ENCODE data around the gene PLA2G4A.

DNA sequence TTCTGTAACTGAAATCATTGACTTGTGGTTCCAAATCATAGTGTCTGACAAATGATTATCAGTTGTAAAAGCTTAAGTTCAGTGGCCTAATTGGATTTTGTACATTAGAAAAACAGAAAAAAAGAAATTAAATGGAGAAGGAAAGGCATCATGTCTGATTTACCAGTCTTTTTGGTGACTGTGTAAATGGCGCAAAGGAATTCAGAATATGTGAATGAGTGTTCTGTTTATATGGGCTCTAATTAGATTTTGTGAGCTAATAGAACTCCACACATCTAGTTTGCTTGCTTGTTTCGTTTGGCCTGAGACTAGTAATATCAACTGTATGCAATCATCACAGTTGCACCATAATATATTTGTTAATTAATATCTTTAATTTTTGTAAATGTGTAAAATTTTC, 151.7 kb downstream of the PLA2G4A start:
- TF ChIP-seq FOXM1 (IDR thresholded peaks at IDR 0.05; ENCODE audit: low read depth) (no peak), FOXJ3 (CRISPR knock-in tag; IDR thresholded peaks at IDR 0.05) (no peak), EZH2phosphoT487 (IDR thresholded peaks at IDR 0.05; ENCODE audit: borderline replicate concordance, low read depth) (no peak), NFIC (IDR thresholded peaks at IDR 0.05; ENCODE audit: borderline replicate concordance) (no peak), GABPA (IDR thresholded peaks at IDR 0.05; ENCODE audit: low read depth) (no peak), ELF1 (IDR thresholded peaks at IDR 0.05) (no peak), TAF1 (IDR thresholded peaks at IDR 0.05; ENCODE audit: borderline replicate concordance, low read depth, low read length) (no peak), EP300 (IDR thresholded peaks at IDR 0.05; ENCODE audit: borderline replicate concordance in 1 of 2, low read depth in 1 of 2, low read length in 1 of 2) (no peak), SIN3A (IDR thresholded peaks at IDR 0.05; ENCODE audit: borderline replicate concordance, low read depth, low read length) (no peak)
- TF ChIP-seq, protein P1, sequence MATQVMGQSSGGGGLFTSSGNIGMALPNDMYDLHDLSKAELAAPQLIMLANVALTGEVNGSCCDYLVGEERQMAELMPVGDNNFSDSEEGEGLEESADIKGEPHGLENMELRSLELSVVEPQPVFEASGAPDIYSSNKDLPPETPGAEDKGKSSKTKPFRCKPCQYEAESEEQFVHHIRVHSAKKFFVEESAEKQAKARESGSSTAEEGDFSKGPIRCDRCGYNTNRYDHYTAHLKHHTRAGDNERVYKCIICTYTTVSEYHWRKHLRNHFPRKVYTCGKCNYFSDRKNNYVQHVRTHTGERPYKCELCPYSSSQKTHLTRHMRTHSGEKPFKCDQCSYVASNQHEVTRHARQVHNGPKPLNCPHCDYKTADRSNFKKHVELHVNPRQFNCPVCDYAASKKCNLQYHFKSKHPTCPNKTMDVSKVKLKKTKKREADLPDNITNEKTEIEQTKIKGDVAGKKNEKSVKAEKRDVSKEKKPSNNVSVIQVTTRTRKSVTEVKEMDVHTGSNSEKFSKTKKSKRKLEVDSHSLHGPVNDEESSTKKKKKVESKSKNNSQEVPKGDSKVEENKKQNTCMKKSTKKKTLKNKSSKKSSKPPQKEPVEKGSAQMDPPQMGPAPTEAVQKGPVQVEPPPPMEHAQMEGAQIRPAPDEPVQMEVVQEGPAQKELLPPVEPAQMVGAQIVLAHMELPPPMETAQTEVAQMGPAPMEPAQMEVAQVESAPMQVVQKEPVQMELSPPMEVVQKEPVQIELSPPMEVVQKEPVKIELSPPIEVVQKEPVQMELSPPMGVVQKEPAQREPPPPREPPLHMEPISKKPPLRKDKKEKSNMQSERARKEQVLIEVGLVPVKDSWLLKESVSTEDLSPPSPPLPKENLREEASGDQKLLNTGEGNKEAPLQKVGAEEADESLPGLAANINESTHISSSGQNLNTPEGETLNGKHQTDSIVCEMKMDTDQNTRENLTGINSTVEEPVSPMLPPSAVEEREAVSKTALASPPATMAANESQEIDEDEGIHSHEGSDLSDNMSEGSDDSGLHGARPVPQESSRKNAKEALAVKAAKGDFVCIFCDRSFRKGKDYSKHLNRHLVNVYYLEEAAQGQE (IDR thresholded peaks at IDR 0.05; ENCODE audit: low read depth, low read length) = no peak
- TF ChIP-seq, protein P2, sequence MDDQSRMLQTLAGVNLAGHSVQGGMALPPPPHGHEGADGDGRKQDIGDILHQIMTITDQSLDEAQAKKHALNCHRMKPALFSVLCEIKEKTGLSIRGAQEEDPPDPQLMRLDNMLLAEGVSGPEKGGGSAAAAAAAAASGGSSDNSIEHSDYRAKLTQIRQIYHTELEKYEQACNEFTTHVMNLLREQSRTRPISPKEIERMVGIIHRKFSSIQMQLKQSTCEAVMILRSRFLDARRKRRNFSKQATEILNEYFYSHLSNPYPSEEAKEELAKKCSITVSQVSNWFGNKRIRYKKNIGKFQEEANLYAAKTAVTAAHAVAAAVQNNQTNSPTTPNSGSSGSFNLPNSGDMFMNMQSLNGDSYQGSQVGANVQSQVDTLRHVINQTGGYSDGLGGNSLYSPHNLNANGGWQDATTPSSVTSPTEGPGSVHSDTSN (IDR thresholded peaks at IDR 0.05) = no peak
- TF ChIP-seq, protein P3, sequence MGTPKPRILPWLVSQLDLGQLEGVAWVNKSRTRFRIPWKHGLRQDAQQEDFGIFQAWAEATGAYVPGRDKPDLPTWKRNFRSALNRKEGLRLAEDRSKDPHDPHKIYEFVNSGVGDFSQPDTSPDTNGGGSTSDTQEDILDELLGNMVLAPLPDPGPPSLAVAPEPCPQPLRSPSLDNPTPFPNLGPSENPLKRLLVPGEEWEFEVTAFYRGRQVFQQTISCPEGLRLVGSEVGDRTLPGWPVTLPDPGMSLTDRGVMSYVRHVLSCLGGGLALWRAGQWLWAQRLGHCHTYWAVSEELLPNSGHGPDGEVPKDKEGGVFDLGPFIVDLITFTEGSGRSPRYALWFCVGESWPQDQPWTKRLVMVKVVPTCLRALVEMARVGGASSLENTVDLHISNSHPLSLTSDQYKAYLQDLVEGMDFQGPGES (IDR thresholded peaks at IDR 0.05; ENCODE audit: low read depth, low read length) = no peak
- TF ChIP-seq, protein P4, sequence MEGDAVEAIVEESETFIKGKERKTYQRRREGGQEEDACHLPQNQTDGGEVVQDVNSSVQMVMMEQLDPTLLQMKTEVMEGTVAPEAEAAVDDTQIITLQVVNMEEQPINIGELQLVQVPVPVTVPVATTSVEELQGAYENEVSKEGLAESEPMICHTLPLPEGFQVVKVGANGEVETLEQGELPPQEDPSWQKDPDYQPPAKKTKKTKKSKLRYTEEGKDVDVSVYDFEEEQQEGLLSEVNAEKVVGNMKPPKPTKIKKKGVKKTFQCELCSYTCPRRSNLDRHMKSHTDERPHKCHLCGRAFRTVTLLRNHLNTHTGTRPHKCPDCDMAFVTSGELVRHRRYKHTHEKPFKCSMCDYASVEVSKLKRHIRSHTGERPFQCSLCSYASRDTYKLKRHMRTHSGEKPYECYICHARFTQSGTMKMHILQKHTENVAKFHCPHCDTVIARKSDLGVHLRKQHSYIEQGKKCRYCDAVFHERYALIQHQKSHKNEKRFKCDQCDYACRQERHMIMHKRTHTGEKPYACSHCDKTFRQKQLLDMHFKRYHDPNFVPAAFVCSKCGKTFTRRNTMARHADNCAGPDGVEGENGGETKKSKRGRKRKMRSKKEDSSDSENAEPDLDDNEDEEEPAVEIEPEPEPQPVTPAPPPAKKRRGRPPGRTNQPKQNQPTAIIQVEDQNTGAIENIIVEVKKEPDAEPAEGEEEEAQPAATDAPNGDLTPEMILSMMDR (IDR thresholded peaks at IDR 0.05) = no peak
